SK-N-SH (cell line): ENCODE data around the gene PCNX4.

ENCODE experiments used
- CHD2 ChIP-seq: fragments of 150-350 bp; IDR thresholded peaks from 2 replicates; pipeline ENCODE4 v1.6.1; 2018; ENCODE audit warnings: low read length; ENCODE audit not compliant: partially characterized antibody
- EZH2phosphoT487 ChIP-seq: fragments of 200-600 bp; sonication (generic); IDR thresholded peaks from 2 replicates; pipeline ENCODE4 v1.6.1; 2017; ENCODE audit warnings: low read depth, mixed run types, mild to moderate bottlenecking, antibody characterized with exemption, moderate library complexity, borderline replicate concordance
- GABPA ChIP-seq: IDR thresholded peaks from 2 replicates; pipeline ENCODE4 v1.4.0; 2012; ENCODE audit warnings: low read depth, mild to moderate bottlenecking
- NFIC ChIP-seq: IDR thresholded peaks from 2 replicates; pipeline ENCODE4 v1.4.0; 2012; ENCODE audit warnings: borderline replicate concordance
- RAD21 ChIP-seq: IDR thresholded peaks from 2 replicates; pipeline ENCODE4 v1.6.1; 2012; ENCODE audit warnings: mild to moderate bottlenecking, low read length
- REST ChIP-seq: IDR thresholded peaks from 2 replicates; pipeline ENCODE4 v1.6.1; 2012; ENCODE audit warnings: mild to moderate bottlenecking, low read depth, low read length, moderate library complexity
- RFX5 ChIP-seq: IDR thresholded peaks from 2 replicates; pipeline ENCODE4 v1.6.1; 2012; ENCODE audit warnings: mild to moderate bottlenecking, improper control_type of control experiment, low read length
- TAF1 ChIP-seq: IDR thresholded peaks from 2 replicates; pipeline ENCODE4 v1.6.1; 2012; ENCODE audit warnings: low read depth, mild to moderate bottlenecking, low read length, moderate library complexity, borderline replicate concordance
- TCF12 ChIP-seq: IDR thresholded peaks from 2 replicates; pipeline ENCODE4 v1.4.0; 2012
- YY1 ChIP-seq: IDR thresholded peaks from 2 replicates; pipeline ENCODE4 v1.4.0; 2012; ENCODE audit warnings: low read depth, mild to moderate bottlenecking
- TF ChIP-seq, protein P1 (sequence below): fragments of 200-600 bp; sonication (generic); IDR thresholded peaks from 2 replicates; pipeline ENCODE4 v1.6.1; 2017; ENCODE audit warnings: antibody characterized with exemption, mild to moderate bottlenecking, moderate library complexity
- TF ChIP-seq, protein P2 (sequence below): IDR thresholded peaks from 2 replicates; pipeline ENCODE4 v1.4.0; 2012; ENCODE audit warnings: low read depth

DNA sequence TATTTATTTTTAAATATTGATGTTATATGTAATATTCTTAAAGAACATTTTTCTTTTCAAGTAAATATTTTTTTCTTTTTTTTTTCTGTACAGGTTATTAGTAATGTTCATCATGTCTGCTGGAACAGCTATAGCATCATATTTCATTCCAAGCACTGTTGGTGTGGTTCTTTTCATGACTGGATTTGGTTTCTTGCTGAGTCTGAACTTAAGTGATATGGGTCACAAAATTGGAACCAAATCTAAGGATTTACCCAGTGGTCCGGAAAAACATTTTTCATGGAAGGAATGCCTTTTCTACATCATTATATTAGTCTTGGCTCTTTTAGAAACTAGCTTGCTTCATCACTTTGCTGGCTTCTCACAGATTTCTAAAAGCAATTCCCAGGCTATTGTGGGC, 23.2 kb downstream of the PCNX4 start:
- TF ChIP-seq GABPA: no peak
- TF ChIP-seq CHD2: no peak
- TF ChIP-seq, protein P1, sequence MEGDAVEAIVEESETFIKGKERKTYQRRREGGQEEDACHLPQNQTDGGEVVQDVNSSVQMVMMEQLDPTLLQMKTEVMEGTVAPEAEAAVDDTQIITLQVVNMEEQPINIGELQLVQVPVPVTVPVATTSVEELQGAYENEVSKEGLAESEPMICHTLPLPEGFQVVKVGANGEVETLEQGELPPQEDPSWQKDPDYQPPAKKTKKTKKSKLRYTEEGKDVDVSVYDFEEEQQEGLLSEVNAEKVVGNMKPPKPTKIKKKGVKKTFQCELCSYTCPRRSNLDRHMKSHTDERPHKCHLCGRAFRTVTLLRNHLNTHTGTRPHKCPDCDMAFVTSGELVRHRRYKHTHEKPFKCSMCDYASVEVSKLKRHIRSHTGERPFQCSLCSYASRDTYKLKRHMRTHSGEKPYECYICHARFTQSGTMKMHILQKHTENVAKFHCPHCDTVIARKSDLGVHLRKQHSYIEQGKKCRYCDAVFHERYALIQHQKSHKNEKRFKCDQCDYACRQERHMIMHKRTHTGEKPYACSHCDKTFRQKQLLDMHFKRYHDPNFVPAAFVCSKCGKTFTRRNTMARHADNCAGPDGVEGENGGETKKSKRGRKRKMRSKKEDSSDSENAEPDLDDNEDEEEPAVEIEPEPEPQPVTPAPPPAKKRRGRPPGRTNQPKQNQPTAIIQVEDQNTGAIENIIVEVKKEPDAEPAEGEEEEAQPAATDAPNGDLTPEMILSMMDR: no peak
- no peak for TF ChIP-seq YY1
- no peak for TF ChIP-seq TAF1
- TF ChIP-seq EZH2phosphoT487: no peak
- TF ChIP-seq RAD21: no peak
- no peak for TF ChIP-seq RFX5
- TF ChIP-seq, protein P2, sequence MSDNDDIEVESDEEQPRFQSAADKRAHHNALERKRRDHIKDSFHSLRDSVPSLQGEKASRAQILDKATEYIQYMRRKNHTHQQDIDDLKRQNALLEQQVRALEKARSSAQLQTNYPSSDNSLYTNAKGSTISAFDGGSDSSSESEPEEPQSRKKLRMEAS: no peak
- no peak for TF ChIP-seq TCF12
- TF ChIP-seq REST: no peak
- TF ChIP-seq NFIC: no peak
